Activated gamma-delta T cell treated with anti-CD3 and anti-CD28 coated beads, Interleukin-2, amount 50 U/mL, for 16 hours (primary cell): ENCODE measurements around the gene PEX14.

Experiments used
- DNase-seq: peaks from one replicate; pipeline ENCODE4 v3.0.0-alpha.2; 2020; ENCODE audit warnings: low read depth

The PEX14 gene

GRCh38 chr1:10650556-10651388 lies 176.0 kb downstream of the PEX14 start:
- no peak for DNase-seq

DNA sequence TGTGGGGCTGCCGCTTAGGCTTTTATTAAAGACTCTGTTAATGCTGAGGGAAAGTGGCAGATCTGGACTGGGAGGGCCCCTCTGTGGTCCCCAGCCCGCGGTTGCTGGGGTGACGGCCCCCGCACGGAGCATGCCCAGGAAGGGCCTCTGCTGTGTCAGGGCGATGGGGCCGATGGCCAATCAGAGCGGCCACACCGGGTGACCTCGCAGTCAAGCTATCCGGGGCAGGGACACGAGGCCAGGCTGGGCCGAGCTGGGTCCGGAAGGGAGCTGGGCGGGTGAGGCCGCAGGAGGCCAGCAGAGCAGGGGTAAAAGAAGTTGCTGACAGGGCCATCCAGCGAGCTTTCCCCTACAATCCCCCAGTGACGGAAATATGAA lies 176.6 kb downstream of the PEX14 start:
- no peak for DNase-seq

DNA sequence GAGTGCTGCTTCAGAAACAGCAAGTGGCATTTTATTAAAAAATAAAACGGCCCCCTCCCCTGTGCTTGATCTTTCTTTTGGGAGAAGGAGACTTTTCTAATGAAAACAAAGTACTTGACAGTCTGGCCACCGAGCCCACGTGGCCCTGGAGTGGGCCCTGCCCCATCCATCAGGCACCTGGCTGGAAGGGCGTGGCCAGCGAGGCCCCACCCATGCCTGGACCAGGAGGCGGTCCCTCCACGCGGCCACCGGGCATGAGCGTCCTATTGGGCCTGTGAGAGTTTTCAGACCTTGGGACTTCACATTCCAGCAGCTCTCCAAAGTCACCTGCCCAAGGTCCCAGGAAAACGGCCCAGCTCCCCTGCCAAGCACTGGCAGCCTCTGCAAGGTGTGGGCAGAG lies 177.0 kb downstream of the PEX14 start:
- no peak for DNase-seq

- no peak for DNase-seq
Measured at GRCh38 chr1:10652626-10653025, 177.9 kb downstream of the PEX14 start.

GRCh38 chr1:10653370-10654125 lies 178.8 kb downstream of the PEX14 start:
- DNase-seq: no peak

- no peak for DNase-seq
Measured at GRCh38 chr1:10655002-10655401, 180.3 kb downstream of the PEX14 start.

DNA sequence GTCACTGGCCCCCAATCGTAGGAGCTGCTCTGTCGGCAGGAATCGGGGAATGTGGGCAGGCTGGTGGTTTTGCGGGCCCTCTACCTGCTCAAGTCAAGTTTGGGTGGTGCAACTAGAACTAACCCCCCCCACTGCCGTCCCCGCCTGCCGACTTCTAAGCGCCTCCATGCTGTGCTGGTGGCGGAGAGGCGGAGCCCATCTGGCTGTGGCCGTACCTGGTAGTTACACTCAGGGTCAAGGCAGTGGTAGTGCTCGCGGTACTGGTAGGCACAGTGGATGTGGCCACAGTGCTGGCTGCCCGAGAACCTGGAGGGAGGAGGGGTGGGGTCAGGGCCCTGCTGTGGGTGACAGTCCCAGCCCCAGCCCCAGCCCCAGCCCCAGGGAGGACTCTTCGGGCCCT lies 181.7 kb downstream of the PEX14 start:
- DNase-seq: no peak

GRCh38 chr1:10657088-10657847 lies 182.5 kb downstream of the PEX14 start:
- DNase-seq: no peak

GRCh38 chr1:10658396-10659066 lies 183.8 kb downstream of the PEX14 start:
- DNase-seq: no peak

GRCh38 chr1:10659218-10659617 lies 184.5 kb downstream of the PEX14 start:
- no peak for DNase-seq

DNA sequence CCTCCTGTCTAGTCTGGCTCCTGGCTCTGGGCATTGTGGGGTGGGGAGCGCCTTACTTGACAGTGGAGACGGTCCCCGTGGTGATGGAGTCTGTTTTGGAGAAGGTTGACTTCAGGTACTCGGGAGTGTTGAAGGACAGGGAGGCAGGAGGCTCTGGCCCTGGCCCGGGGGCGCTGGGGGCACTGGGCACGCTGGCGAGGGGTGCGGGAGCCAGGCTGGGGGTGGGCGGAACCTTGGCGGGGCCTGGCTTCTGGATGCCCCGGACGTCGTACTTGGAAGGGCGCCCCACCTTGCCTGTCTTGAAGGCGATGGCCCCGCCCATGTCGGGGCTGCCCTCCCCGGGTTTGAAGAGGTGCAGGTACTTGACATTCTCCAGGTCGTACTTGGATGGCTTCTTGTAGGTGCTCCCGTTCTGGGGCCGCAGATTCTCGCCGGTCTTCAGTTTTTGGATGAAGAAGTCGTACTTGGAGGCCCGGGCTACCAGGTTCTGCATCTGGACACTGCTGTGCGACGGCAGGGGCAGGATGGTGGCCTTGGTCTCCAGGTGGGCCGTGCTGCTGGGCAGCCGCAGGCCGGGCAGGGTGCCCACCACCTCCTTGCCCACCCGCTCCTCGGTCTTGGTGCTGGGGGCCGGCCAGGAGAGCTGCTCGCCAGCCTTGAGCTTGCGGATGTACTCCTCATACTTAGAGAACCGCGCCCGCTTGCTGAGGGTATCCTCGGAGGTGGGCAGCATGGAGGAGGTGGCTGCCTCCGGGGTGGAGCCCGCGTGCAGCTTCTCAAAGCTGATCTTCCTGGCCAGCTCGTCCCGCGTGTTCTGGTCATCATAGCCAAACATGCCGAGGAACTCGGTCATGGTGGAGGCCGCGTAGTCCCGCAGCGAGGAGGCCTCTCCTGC lies 185.1 kb downstream of the PEX14 start:
- no peak for DNase-seq

DNA sequence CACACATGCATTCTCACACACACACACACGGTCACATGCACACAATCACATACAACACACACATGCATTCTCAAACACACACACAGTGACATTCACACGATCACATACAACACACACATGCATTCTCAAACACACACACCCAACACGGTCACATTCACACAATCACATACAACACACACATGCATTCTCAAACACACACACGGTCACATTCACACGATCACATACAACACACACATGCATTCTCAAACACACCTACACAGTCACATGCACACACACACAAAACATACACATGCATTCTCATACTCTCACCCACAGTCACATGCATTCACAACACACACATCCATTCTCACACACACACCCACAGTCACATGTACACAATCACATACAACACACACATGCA lies 186.7 kb downstream of the PEX14 start:
- DNase-seq: no peak

DNA sequence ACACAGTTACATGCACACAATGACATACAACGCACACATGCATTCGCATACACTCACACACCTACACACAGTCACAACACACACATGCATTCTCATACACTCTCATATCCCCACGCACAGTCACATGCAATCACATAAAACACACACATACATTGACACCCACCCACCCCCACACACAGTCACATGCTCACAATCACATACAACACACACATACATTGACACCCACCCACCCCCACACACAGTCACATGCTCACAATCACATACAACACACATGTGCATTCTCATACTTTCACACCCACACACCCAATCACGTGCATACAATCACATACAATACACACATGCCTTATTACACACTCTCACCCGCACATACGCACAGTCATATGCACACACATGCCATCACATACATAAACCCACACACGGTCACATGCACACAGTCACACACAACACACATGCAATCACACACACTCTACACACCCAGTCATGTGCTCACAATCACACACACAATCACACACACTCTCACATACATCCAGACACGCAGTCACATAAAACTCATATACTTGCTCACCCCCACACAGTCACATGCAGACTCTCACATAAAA lies 187.4 kb downstream of the PEX14 start:
- DNase-seq: no peak

GRCh38 chr1:10662824-10663677 lies 188.3 kb downstream of the PEX14 start:
- DNase-seq: no peak

DNA sequence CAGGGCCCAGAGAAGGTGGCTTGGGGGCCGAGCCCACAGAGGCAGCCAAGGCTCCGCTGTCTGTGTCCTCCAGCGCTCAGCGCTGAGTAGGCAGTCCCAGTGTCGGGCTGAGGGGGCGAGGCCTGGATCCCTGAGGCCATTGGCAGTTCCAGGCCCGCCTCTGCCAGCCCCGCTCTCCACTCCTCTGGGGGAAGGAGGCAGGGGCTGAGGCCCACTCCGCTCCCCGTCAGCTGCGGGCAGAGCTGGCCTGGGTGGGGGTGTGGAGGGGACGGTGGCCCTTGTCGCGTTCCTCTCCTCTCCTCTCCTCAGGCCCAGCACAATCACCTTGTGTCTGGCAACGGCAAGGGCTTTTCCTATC lies 188.9 kb downstream of the PEX14 start:
- DNase-seq: no peak

DNA sequence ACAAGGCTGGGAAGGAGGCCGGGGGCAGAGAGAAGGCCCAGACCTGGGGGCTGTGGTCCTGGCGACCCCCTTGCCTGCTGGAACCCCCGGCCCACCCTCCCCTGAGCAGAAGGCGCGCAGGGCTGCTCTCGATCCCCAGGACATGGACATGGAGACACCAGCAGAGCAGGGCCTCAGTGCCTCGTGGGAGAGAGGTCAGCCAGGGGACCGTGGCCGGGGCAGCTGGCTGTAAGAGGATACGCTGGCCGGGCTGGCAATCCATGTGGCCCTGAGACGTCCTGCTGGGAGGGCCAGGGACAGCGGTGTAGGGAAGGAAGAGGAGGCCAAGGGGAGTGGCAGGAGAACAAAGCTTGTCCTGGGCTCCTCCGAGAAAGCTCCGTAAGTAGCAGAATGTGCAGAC lies 189.5 kb downstream of the PEX14 start:
- DNase-seq: no peak

DNA sequence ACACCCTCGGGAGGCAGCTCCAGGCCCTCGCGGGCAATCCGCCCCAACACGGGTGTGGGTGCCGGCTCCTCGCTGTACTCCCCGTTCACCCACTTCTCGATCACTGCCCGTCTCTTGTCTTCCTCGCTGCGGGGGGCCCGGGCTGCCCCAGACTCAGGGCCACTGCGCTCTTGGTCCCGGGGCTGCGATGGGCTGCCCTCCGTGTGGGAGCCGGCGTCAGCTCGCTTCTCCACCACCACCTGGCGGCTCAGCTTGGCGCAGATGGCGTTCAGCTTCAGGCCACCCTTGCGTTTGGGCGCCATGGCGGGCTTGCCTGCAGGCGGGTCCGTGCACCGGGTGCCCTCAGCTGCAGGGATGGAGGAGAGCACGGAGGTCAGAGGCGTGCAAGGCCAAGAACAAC lies 190.5 kb downstream of the PEX14 start:
- DNase-seq: no peak

DNA sequence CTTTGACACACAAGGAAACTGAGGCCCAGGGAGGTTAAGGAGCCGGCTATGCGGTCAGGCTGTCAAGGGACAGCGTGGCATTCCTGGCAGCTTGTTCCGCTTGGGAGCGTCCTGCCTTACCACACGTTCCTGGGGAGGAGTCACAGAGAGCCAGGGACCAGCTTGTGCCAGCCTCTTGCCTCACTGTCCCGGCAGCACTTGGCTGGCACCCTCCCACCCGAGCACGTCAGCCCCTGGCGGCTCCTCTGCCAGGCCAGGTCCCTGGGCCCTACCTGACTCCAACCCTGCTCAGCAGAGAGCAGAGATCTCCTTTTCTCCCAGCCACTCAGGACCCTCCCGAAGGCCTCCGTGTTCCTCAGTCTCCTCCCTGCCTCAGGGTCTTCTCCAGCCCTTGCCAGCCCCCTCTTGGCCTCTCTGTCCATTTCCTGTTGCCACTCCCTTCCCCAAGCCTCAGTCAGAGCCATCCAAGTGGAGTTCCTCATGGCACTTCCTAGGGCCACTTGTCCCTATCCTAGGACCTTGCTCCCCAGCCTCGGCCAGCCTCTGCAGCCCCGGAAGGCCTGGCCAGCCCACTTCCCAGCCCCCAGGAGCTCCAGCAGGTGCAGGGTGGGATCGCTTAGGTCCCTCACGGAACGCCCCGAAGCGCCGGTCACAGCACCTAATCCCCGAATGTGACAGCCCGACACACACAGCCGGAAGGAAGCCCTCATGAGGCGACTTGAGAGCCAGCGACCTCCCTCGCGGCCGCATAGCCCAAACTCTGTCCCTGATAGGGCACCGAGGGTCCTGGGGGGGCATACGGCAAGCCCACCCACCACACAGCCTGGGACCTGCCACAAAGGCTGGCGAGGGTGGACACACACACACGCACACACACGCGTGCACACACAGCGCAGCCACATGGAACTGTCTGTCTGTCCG lies 191.4 kb downstream of the PEX14 start:
- DNase-seq: no peak
